Calu3 (cell line): ENCODE measurements around the gene GAS6. TPM values are rescaled to one million over a fixed set of nuclear protein-coding genes. Genes with fewer than 3 reads are reported as not detected.

Source experiments
- BruUV-seq: library from RNA; stranded (reverse); fragments of 400-500 nt; replicated peaks from 2 replicates; lab custom pipeline; 2021; lab: Mats Ljungman, UMichigan
- CTCF ChIA-PET: fragments of 300-600 bp; sonication (Branson Sonifier 250); formaldehyde crosslinking; loops from one replicate; lab custom pipeline; 2022; ENCODE audit warnings: antibody characterized with exemption; lab: Charles Lee
- DNase-seq: peaks from one replicate; pipeline ENCODE4 v3.0.0; 2022
- H3K27ac Mint-ChIP-seq: one replicate; pipeline ENCODE4 v1.8.0; 2022; ENCODE audit warnings: mixed read lengths; ENCODE audit not compliant: unreplicated experiment
- H3K27me3 Mint-ChIP-seq: one replicate; pipeline ENCODE4 v1.8.0; 2022; ENCODE audit warnings: mixed read lengths; ENCODE audit not compliant: unreplicated experiment
- H3K36me3 Mint-ChIP-seq: one replicate; pipeline ENCODE4 v1.8.0; 2022; ENCODE audit warnings: mild to moderate bottlenecking, moderate library complexity, mixed read lengths; ENCODE audit not compliant: insufficient read depth, unreplicated experiment
- H3K4me1 Mint-ChIP-seq: one replicate; pipeline ENCODE4 v1.8.0; 2022; ENCODE audit warnings: mild to moderate bottlenecking, low read depth, mixed read lengths; ENCODE audit not compliant: unreplicated experiment
- H3K4me3 Mint-ChIP-seq: one replicate; pipeline ENCODE4 v1.8.0; 2022; ENCODE audit warnings: mild to moderate bottlenecking, low read depth, moderate library complexity, mixed read lengths; ENCODE audit not compliant: unreplicated experiment
- H3K9me3 Mint-ChIP-seq: one replicate; pipeline ENCODE4 v1.8.0; 2022; ENCODE audit warnings: low read depth, mixed read lengths; ENCODE audit not compliant: unreplicated experiment
- CTCF ChIP-seq: fragments of 200-600 bp; IDR thresholded peaks from one replicate; pipeline ENCODE4 v1.8.0; 2022; ENCODE audit warnings: antibody characterized with exemption; ENCODE audit not compliant: unreplicated experiment
- intact Hi-C: fragments of 100-400 bp; cut with micrococcal nuclease; formaldehyde crosslinking; loops from one replicate; pipeline ENCODE4 v1.10.0; 2022; ENCODE audit not compliant: unreplicated experiment
- total RNA-seq: library from RNA; stranded (reverse); gene quantifications from 2 replicates; pipeline ENCODE4 v1.2.3, GENCODE V29; 2022

The GAS6 gene
- total RNA-seq, 1 experiment from 2014 or later = 0.42 TPM

- no peak overlapping the region for H3K27ac Mint-ChIP-seq
- no peak overlapping the region for H3K4me3 Mint-ChIP-seq
- H3K27me3 Mint-ChIP-seq = no peaks in the 10 kb centered on the region
- H3K4me1 Mint-ChIP-seq = no peaks in the 10 kb centered on the region
- DNase-seq = no peak
- H3K9me3 Mint-ChIP-seq = peaks cover 2% of the 10 kb centered on the region
- no peaks in the 10 kb centered on the region for H3K36me3 Mint-ChIP-seq
- BruUV-seq = no TSS peak
- intact Hi-C loops = no loop called here
- no peak for TF ChIP-seq CTCF
- CTCF ChIA-PET = no interaction called here
These were observed 19.5 kb upstream of the GAS6 start for GRCh38 chr13:113883314-113883811.

- BruUV-seq = no TSS peak
These were observed 18.8 kb upstream of the GAS6 start for GRCh38 chr13:113882716-113883115.

GRCh38 chr13:113882267-113882630 lies 18.4 kb upstream of the GAS6 start:
- Mint-ChIP-seq H3K27ac (no peak overlapping the region), H3K4me3 (no peak overlapping the region), H3K27me3 (no peaks in the 10 kb centered on the region), H3K9me3 (peaks cover 2% of the 10 kb centered on the region), H3K4me1 (no peaks in the 10 kb centered on the region), H3K36me3 (no peaks in the 10 kb centered on the region)
- BruUV-seq = no TSS peak
- CTCF ChIA-PET = no interaction called here
- intact Hi-C loops = no loop called here
- no peak for TF ChIP-seq CTCF
- no peak for DNase-seq

More at GRCh38 chr13:113882716-113883115, 18.8 kb upstream of the GAS6 start:
- intact Hi-C loops = no loop called here
- H3K4me1 Mint-ChIP-seq = no peaks in the 10 kb centered on the region
- TF ChIP-seq CTCF = no peak
- H3K27me3 Mint-ChIP-seq = no peaks in the 10 kb centered on the region
- H3K4me3 Mint-ChIP-seq = no peak overlapping the region
- H3K36me3 Mint-ChIP-seq = no peaks in the 10 kb centered on the region
- peaks cover 2% of the 10 kb centered on the region for H3K9me3 Mint-ChIP-seq
- CTCF ChIA-PET = no interaction called here
- H3K27ac Mint-ChIP-seq = no peak overlapping the region
- no peak for DNase-seq

- no TSS peak for BruUV-seq
- no peak for TF ChIP-seq CTCF
- no peaks in the 10 kb centered on the region for H3K4me1 Mint-ChIP-seq
- no peak for DNase-seq
- no peaks in the 10 kb centered on the region for H3K36me3 Mint-ChIP-seq
- CTCF ChIA-PET = no interaction called here
- H3K27me3 Mint-ChIP-seq = no peaks in the 10 kb centered on the region
- no peak overlapping the region for H3K27ac Mint-ChIP-seq
- intact Hi-C loops = no loop called here
- H3K4me3 Mint-ChIP-seq = no peak overlapping the region
- peaks cover 2% of the 10 kb centered on the region for H3K9me3 Mint-ChIP-seq
These were observed 17.9 kb upstream of the GAS6 start for GRCh38 chr13:113881614-113882266.
